GM21619 (cell line): Measurements from ENCODE around the gene GH1.
"Not testable (repeated sequence)": the region's sequence is repeated elsewhere in the genome, so short reads cannot be mapped to it uniquely, and the experiment has no call there.

Experiments
- ATAC-seq: cut with Tn5 transposase; IDR thresholded peaks from one replicate; pipeline ENCODE4 v1.9.1; 2021; ENCODE audit not compliant: unreplicated experiment

GH1 gene

GRCh38 chr17:63901971-63902370, 16.7 kb downstream of the GH1 start:
- not testable (repeated sequence) for ATAC-seq

- ATAC-seq, result not testable (repeated sequence)
Measured at GRCh38 chr17:63898899-63899798, 19.5 kb downstream of the GH1 start.

- ATAC-seq, result not testable (repeated sequence)
Measured at GRCh38 chr17:63896524-63897354, 21.9 kb downstream of the GH1 start, which contains the start of gene CSH1. TSS of gene CSH1 (minus strand) at chr17:63896574. CDS start at chr17:63896511, 63 bp downstream.

- ATAC-seq, result not testable (repeated sequence)
Measured at GRCh38 chr17:63894821-63895220, 23.8 kb downstream of the GH1 start.

- not testable (repeated sequence) for ATAC-seq
Measured at GRCh38 chr17:63894021-63894420, 24.6 kb downstream of the GH1 start.

- ATAC-seq, result not testable (repeated sequence)
Measured at GRCh38 chr17:63892316-63893037, 26.2 kb downstream of the GH1 start.

- not testable (repeated sequence) for ATAC-seq
Measured at GRCh38 chr17:63889026-63889848, 29.4 kb downstream of the GH1 start.

- not testable (repeated sequence) for ATAC-seq
Measured at GRCh38 chr17:63885119-63885518, 33.5 kb downstream of the GH1 start.

GRCh38 chr17:63882626-63883126, 36.0 kb downstream of the GH1 start:
- not testable (repeated sequence) for ATAC-seq

- no peak for ATAC-seq
Measured at GRCh38 chr17:63881935-63882601, 36.6 kb downstream of the GH1 start, which contains the start of gene GH2. TSS of gene GH2 (minus strand) at chr17:63881944. CDS start at chr17:63881801, 143 bp downstream.

- not testable (repeated sequence) for ATAC-seq
Measured at GRCh38 chr17:63881337-63881736, 37.3 kb downstream of the GH1 start.

- no peak for ATAC-seq
Measured at GRCh38 chr17:63880706-63881105, 37.9 kb downstream of the GH1 start.

- not testable (repeated sequence) for ATAC-seq
Measured at GRCh38 chr17:63878413-63878812, 40.2 kb downstream of the GH1 start.

- not testable (repeated sequence) for ATAC-seq
Measured at GRCh38 chr17:63874693-63875092, 43.9 kb downstream of the GH1 start.

GRCh38 chr17:63874061-63874626, 44.5 kb downstream of the GH1 start:
- not testable (repeated sequence) for ATAC-seq

GRCh38 chr17:63873577-63873976, 45.1 kb downstream of the GH1 start, which contains the start of gene CSH2:
TSS of gene CSH2 (minus strand) at chr17:63873677. CDS start at chr17:63873614, 63 bp downstream.
- not testable (repeated sequence) for ATAC-seq

- not testable (repeated sequence) for ATAC-seq
Measured at GRCh38 chr17:63871646-63872365, 46.8 kb downstream of the GH1 start.

- ATAC-seq, result not testable (repeated sequence)
Measured at GRCh38 chr17:63870292-63870665, 48.4 kb downstream of the GH1 start.
